AG09319 (cell line): ENCODE results near the gene COQ8B.
A peak's percentile ranks its signal among the peaks of the same experiment; 100 is the strongest.

ENCODE experiments used
- DNase-seq: peaks from one replicate; pipeline ENCODE4 v3.0.0-alpha.2; 2010; ENCODE audit warnings: low read depth; ENCODE audit errors: extremely low read depth
- TF ChIP-seq, protein P1 (sequence below): IDR thresholded peaks from 2 replicates; pipeline ENCODE4 v1.5.1; 2011; ENCODE audit warnings: low read depth, mild to moderate bottlenecking, inconsistent platforms, low read length, moderate library complexity

Gene COQ8B

DNA sequence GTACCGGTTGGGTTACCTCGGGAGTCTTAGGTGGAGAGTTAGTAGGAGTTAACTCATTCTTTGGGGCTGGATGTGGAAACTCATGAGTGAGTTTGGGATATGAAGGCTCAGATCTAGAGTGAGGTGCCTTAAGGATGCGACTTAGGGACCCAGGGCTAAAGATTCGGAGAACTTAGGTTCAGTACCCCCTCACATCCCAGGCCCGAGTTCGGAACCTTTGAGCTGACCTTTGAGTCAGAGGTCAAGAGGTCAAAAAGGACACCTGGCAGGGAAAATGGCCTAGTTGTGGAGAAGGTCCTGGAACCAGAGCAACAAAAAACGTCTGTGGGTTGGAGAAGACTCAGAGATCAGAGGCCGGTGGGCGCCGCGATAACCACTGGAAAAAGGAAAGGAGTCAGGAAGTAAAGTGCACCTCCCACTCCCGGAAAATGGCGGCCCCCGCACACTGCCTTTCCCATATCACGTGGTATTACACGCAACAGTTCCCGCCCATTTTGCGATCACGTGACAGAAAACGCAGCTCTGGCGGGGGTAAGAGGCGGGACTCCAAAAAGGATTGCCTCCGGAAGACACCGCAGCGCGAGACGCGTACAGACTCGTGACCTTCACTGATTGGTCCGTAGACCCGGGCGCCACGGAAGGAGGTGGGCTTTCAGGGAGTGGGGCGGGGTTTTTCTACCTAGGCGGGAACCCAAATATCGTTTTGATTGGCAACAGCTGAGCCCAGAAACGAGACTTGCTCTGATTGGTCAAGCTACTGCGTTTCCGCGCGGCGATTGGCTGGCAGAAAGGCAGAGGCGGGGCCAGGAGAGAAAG lies 33.6 kb upstream of the COQ8B start, which contains the start of gene ACTMAP:
Gene ACTMAP (minus strand): TSS at position 420 of the 816 bp plus-strand sequence. CDS start 674 bp downstream, outside the sequence.
- TF ChIP-seq, protein P1, sequence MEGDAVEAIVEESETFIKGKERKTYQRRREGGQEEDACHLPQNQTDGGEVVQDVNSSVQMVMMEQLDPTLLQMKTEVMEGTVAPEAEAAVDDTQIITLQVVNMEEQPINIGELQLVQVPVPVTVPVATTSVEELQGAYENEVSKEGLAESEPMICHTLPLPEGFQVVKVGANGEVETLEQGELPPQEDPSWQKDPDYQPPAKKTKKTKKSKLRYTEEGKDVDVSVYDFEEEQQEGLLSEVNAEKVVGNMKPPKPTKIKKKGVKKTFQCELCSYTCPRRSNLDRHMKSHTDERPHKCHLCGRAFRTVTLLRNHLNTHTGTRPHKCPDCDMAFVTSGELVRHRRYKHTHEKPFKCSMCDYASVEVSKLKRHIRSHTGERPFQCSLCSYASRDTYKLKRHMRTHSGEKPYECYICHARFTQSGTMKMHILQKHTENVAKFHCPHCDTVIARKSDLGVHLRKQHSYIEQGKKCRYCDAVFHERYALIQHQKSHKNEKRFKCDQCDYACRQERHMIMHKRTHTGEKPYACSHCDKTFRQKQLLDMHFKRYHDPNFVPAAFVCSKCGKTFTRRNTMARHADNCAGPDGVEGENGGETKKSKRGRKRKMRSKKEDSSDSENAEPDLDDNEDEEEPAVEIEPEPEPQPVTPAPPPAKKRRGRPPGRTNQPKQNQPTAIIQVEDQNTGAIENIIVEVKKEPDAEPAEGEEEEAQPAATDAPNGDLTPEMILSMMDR = no peak
- peak; percentile 100 for DNase-seq

DNA sequence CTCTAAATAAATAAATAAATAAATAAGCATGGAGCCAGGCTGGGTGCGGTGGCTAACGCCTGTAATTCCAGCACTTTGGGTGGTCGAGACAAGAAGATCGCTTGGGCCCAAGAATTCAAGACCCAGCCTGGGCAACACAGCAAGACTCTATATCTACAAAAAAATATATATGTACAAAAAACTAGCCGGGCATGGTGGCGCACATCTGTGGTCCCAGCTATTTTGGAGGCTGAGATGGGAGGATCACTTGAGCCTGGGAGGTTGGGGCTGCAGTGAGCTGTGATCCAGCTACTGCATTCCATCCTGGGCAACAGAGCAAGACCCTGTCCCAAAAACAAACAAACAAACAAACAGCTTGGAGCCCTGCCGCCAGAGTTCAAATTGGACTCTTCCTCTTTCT lies 30.9 kb upstream of the COQ8B start:
- no peak for DNase-seq
- TF ChIP-seq, protein P1 = no peak

DNA sequence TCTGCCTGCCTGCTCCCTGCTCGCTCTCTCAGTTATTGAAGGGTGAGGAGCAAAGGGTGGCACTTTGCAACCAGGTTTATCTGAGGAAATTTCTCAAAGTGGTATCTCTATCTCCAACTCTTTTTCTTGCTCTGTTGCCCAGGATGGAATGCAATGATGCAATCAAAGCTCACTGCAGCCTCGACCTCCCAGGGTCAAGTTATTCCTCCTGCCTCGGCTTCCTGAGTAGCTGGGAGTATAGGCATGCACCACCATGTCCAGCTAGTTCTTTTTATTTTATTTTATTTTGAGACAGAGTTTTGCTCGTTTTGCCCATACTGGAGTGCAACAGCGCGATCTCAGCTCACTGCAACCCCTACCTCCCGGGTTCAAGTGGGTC lies 28.7 kb upstream of the COQ8B start:
- TF ChIP-seq, protein P1 = no peak
- no peak for DNase-seq

DNA sequence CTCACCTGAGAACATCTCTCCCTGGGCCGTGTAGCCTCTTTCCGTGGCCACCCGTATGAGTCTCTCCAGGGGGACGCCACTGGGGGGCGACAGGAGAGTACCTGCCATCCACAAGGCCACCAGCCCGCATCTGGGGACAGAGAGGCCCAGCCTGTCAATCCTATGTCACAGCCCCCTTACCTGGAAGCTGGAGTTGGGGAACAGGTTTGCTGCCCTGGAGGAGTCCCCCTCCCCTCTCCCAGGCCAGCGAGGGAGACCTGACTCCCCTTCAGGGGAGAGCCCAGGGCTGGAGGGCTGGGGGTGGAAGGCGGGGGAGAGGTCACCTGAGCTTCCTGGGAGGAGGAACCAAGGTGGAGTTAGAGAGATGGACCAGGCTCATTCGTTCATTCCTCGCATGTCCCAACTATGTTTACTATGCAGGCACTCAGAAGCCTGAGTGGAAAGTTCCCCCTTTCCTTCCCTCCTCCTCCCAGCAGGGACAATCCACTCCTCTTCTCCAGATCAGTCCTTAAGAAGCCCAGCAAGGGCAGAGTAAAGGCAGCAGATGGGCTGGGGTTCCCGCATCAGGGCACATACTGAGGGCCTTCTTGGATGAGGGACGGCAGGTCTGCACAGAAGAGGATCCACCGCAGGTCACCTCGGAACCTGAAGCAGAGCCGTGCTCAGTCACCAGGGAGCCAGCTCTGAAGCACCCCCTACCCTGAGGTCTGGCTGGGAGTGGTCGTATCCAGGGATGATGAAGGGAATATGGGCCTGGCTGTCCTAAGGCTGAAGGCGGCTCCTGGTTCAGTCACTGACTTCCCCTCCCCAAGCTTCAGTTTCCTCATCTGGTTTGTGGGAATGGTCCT lies 28.1 kb upstream of the COQ8B start:
- TF ChIP-seq, protein P1 = no peak; the same call in 1 of the 2 replicates
- DNase-seq = no peak

DNA sequence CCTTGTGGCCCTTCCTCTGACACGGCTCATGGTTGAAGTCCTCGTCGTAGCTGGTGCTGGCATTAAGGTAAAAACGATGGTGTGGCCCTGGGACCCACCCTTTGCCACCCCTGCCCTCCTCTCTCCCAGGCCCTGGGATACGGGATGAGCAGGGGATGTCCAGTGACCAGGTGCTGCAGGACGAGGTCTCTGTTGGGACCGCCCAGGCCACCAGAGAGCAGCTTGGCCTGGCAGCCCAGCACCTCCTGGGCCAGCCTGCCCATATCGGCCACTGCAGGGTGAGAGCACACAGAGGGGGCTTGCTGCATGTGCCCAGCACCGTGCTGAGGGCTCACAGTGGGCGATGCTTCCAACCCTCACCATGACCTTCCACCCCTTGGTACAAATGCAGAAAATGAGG lies 27.2 kb upstream of the COQ8B start:
- no peak for DNase-seq
- TF ChIP-seq, protein P1 = no peak

DNA sequence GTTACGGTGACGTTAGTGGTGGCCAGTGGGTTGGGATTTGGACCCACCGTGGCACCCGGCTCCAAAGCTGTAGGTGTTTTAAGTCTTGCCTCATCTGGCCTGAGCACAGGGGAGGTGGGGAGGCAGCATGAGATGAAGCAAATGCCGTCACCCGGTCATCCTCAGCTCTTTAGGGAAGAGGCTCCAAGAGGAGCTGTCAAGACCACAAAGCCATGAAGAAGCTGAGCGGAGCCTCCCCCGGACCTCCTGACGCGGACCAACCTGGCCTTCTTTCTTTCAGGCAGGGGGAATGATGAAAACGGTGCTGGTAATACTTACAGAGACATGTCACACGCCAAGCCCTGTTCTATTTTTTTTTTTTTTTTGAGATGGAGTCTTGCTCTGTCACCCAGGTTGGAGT lies 26.2 kb upstream of the COQ8B start:
- no peak for DNase-seq

More for the DNA sequence above, 26.2 kb upstream of the COQ8B start:
- TF ChIP-seq, protein P1 = no peak
